Kasumi-1 (cell line): Measurements from ENCODE around the gene FZR1.

ENCODE experiments used
- DNase-seq, 2 experiments: peaks; one replicate each; lab custom pipeline; 2025; lab: John Stamatoyannopoulos, UW

Gene FZR1

GRCh38 chr19:3531716-3532115 is 25.6 kb downstream of the FZR1 start:
- no peak for DNase-seq

GRCh38 chr19:3532154-3532786 is 26.2 kb downstream of the FZR1 start:
- no peak for DNase-seq

- DNase-seq = no peak
These were observed 26.9 kb downstream of the FZR1 start for GRCh38 chr19:3533033-3533432.

GRCh38 chr19:3533563-3534216 is 27.6 kb downstream of the FZR1 start:
- no peak for DNase-seq

- DNase-seq = no peak
These were observed 28.5 kb downstream of the FZR1 start for GRCh38 chr19:3534375-3535234.

GRCh38 chr19:3535235-3535535 is 29.1 kb downstream of the FZR1 start:
- no peak for DNase-seq

GRCh38 chr19:3535563-3535965 is 29.5 kb downstream of the FZR1 start:
- DNase-seq = no peak

GRCh38 chr19:3535981-3536380 is 29.9 kb downstream of the FZR1 start:
- DNase-seq = no peak

- no peak for DNase-seq
These were observed 30.5 kb downstream of the FZR1 start for GRCh38 chr19:3536429-3537100.

GRCh38 chr19:3537101-3537437 is 31.0 kb downstream of the FZR1 start:
- DNase-seq = no peak

GRCh38 chr19:3537438-3538240 is 31.5 kb downstream of the FZR1 start:
- no peak for DNase-seq

GRCh38 chr19:3538258-3538929 is 32.3 kb downstream of the FZR1 start:
- DNase-seq = no peak

- DNase-seq = no peak
These were observed 33.0 kb downstream of the FZR1 start, which contains the start of gene TEKTIP1 for GRCh38 chr19:3538965-3539755. TEKTIP1 (plus strand) TSS chr19:3539174; CDS start chr19:3539178, 4 bp downstream.

- DNase-seq = no peak
These were observed 33.6 kb downstream of the FZR1 start for GRCh38 chr19:3539756-3540118.

- DNase-seq = no peak
These were observed 37.3 kb downstream of the FZR1 start for GRCh38 chr19:3543150-3544057.

- DNase-seq = no peak
These were observed 37.9 kb downstream of the FZR1 start for GRCh38 chr19:3544058-3544376.

GRCh38 chr19:3544742-3545668 is 38.9 kb downstream of the FZR1 start:
- peak; percentile 13 to 35 for DNase-seq

GRCh38 chr19:3545669-3546034 is 39.5 kb downstream of the FZR1 start:
- DNase-seq = no peak

GRCh38 chr19:3546119-3546518 is 40.0 kb downstream of the FZR1 start:
- no peak for DNase-seq
